Breast epithelium (tissue), 4 donors: ENCODE results near the gene WWOX. TPM values are rescaled to one million over a fixed set of nuclear protein-coding genes. Genes with fewer than 3 reads are reported as not detected.

Source experiments
- DNase-seq, 2 donors: peaks; one replicate each; pipeline ENCODE4 v3.0.0-alpha.2; 2019; ENCODE audit warnings: low spot score in 2 of 2
- H3K27ac ChIP-seq, 2 donors: fragments of 200-600 bp; sonication (generic) in 1 of 2; one replicate each; pipeline ENCODE4 v1.5.1; 2016 to 2019; ENCODE audit warnings: mild to moderate bottlenecking in 1 of 2
- H3K27me3 ChIP-seq, 2 donors: fragments of 200-600 bp; sonication (generic) in 1 of 2; one replicate each; pipeline versions ENCODE4 v1.5.1 to v1.6.0; 2017 to 2019; ENCODE audit warnings: control low read depth in 1 of 2, mild to moderate bottlenecking in 1 of 2
- H3K36me3 ChIP-seq: fragments of 200-600 bp; one replicate; pipeline ENCODE4 v1.5.1; 2019
- H3K4me1 ChIP-seq, 2 donors: fragments of 200-600 bp; sonication (generic); one replicate each; pipeline ENCODE4 v1.5.1; 2016 to 2019; ENCODE audit warnings: control low read depth in 1 of 2
- H3K4me3 ChIP-seq, 3 donors: fragments of 200-600 bp; sonication (generic); 1 replicate in 2 of 3; 2 replicates in 1 of 3; pipeline ENCODE4 v1.5.1; 2016 to 2019; ENCODE audit warnings: mild to moderate bottlenecking in 3 of 3, moderate library complexity in 2 of 3
- H3K9me3 ChIP-seq, 2 donors: fragments of 200-600 bp; sonication (generic) in 1 of 2; one replicate each; pipeline ENCODE4 v1.5.1; 2016 to 2019; ENCODE audit warnings: control low read depth in 1 of 2
- CTCF ChIP-seq, 3 donors: fragments of 450-650 bp; IDR thresholded peaks; one replicate each; pipeline ENCODE4 v1.5.1; 2016 to 2017; ENCODE audit warnings: antibody characterized with exemption in 3 of 3, mild to moderate bottlenecking in 3 of 3, moderate library complexity in 3 of 3
- POLR2A ChIP-seq: fragments of 450-650 bp; IDR thresholded peaks from one replicate; pipeline ENCODE4 v1.6.1; 2016; ENCODE audit warnings: antibody characterized with exemption, mild to moderate bottlenecking, moderate library complexity
- POLR2AphosphoS5 ChIP-seq, 3 donors: sonication (generic); formaldehyde crosslinking; IDR thresholded peaks; one replicate each; pipeline ENCODE4 v1.6.1; 2017; ENCODE audit warnings: antibody characterized with exemption in 3 of 3
- intact Hi-C: fragments of 100-400 bp; cut with DNase I; formaldehyde crosslinking; loops from one replicate; pipeline ENCODE4 v1.15.1; 2023; ENCODE audit warnings: low total_unique reads
- total RNA-seq, 3 donors: library from RNA; depleted of rRNA; stranded (reverse); fragments of >200 nt; gene quantifications; one replicate each; pipeline ENCODE4 v1.1.0, GENCODE V29; 2016

Gene WWOX
- total RNA-seq, 3 donors from 2014 or later: 42.9 to 73.6 (median 43.4) TPM

- no peak overlapping the region for H3K27ac ChIP-seq
- H3K27me3 ChIP-seq: no peaks in the 10 kb centered on the region
- no peaks in the 10 kb centered on the region for H3K36me3 ChIP-seq
- intact Hi-C loops: no loop called here
- no peaks in the 10 kb centered on the region for H3K4me1 ChIP-seq
- no peak for TF ChIP-seq POLR2A
- TF ChIP-seq CTCF (IDR thresholded peaks at IDR 0.05): no peak
- no peak for TF ChIP-seq POLR2AphosphoS5 (IDR thresholded peaks at IDR 0.05)
- DNase-seq: no peak
- H3K4me3 ChIP-seq: no peak overlapping the region
- H3K9me3 ChIP-seq: no peaks in the 10 kb centered on the region
These were observed 275.7 kb downstream of the WWOX start for GRCh38 chr16:78375055-78375679.

GRCh38 chr16:78376452-78376851 is 277.0 kb downstream of the WWOX start:
- Histone ChIP-seq H3K27ac (no peak overlapping the region), H3K9me3 (no peaks in the 10 kb centered on the region), H3K36me3 (no peaks in the 10 kb centered on the region), H3K4me1 (no peaks in the 10 kb centered on the region), H3K27me3 (no peaks in the 10 kb centered on the region), H3K4me3 (no peak overlapping the region)
- intact Hi-C loops: no loop called here
- no peak for DNase-seq
- no peak for TF ChIP-seq POLR2A
- TF ChIP-seq POLR2AphosphoS5 (IDR thresholded peaks at IDR 0.05): no peak
- no peak for TF ChIP-seq CTCF (IDR thresholded peaks at IDR 0.05)

DNA sequence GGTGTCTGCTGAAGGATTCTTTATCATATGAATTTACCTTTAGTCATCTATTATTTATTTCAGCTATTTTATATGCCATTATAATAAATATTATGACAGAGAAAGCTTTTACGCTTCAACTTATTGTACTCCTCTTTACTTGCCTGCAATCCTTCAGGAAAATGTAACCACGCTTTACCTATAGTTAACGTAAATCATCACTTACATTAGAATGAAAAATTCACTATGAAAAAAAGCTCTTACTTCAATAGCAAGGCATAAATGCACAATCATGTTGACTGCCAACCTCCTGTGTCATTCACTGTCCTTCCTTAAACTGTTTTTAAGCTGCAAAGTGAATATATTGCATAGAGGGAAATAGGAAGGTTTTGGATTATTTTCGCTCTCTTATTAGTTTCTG is 277.9 kb downstream of the WWOX start:
- Histone ChIP-seq H3K4me3 (no peak overlapping the region), H3K27me3 (no peaks in the 10 kb centered on the region), H3K36me3 (no peaks in the 10 kb centered on the region), H3K9me3 (no peaks in the 10 kb centered on the region), H3K27ac (no peak overlapping the region), H3K4me1 (no peaks in the 10 kb centered on the region)
- intact Hi-C loops: no loop called here
- DNase-seq: no peak
- TF ChIP-seq CTCF (IDR thresholded peaks at IDR 0.05) (no peak), POLR2A (no peak), POLR2AphosphoS5 (IDR thresholded peaks at IDR 0.05) (no peak)

- Histone ChIP-seq H3K4me1 (no peaks in the 10 kb centered on the region), H3K27ac (no peak overlapping the region), H3K4me3 (no peak overlapping the region), H3K36me3 (no peaks in the 10 kb centered on the region), H3K9me3 (no peaks in the 10 kb centered on the region), H3K27me3 (no peaks in the 10 kb centered on the region)
- intact Hi-C loops: no loop called here
- TF ChIP-seq POLR2A (no peak), CTCF (IDR thresholded peaks at IDR 0.05) (no peak), POLR2AphosphoS5 (IDR thresholded peaks at IDR 0.05) (no peak)
- no peak for DNase-seq
These were observed 281.6 kb downstream of the WWOX start for GRCh38 chr16:78381060-78381459.

DNA sequence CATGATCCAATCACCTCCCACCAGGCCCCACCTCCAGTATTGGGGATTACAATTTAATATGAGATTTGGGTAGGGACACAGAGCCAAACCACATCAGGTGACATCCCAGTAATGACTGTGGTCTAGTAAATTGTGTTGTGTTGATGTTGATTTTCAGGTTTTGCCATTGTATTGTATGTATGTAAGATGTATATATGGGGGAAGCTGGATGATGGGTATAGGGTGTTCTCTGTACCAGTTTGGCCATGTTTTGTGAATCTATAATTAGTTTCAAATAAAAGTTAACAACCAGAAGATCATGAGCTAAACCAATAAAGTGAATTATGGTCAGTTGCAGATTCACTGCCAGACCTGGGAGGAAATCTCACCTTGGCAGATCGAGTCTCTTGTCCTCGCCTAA is 283.7 kb downstream of the WWOX start:
- Histone ChIP-seq H3K36me3 (no peaks in the 10 kb centered on the region), H3K4me3 (no peak overlapping the region), H3K9me3 (no peaks in the 10 kb centered on the region), H3K27me3 (no peaks in the 10 kb centered on the region), H3K4me1 (no peaks in the 10 kb centered on the region), H3K27ac (no peak overlapping the region)
- TF ChIP-seq POLR2AphosphoS5 (IDR thresholded peaks at IDR 0.05): no peak
- no peak for TF ChIP-seq POLR2A
- TF ChIP-seq CTCF (IDR thresholded peaks at IDR 0.05): no peak
- intact Hi-C loops: no loop called here
- DNase-seq: no peak
